Measurements from ENCODE around the gene SMG7.

Gene SMG7

GRCh38 chr1:183597656-183598347 is 125.5 kb downstream of the SMG7 start:
- H3K4me1 ChIP-seq, result no peaks in the 10 kb centered on the region
- TF ChIP-seq CTCF (IDR thresholded peaks at IDR 0.05; ENCODE audit: low read depth, low read length), result no peak
- H3K27me3 ChIP-seq, result no peaks in the 10 kb centered on the region
- no peaks in the 10 kb centered on the region for H3K36me3 ChIP-seq
- DNase-seq, result no peak
- H3K9me3 ChIP-seq, result no peaks in the 10 kb centered on the region
- no peak overlapping the region for H3K4me3 ChIP-seq (ENCODE audit: low read depth, low read length)

- Histone ChIP-seq H3K4me3 (ENCODE audit: low read depth, low read length) (no peak overlapping the region), H3K36me3 (no peaks in the 10 kb centered on the region), H3K27me3 (no peaks in the 10 kb centered on the region), H3K4me1 (no peaks in the 10 kb centered on the region), H3K9me3 (no peaks in the 10 kb centered on the region)
- TF ChIP-seq CTCF (IDR thresholded peaks at IDR 0.05; ENCODE audit: low read depth, low read length), result no peak
- DNase-seq, result no peak
These were observed 126.1 kb downstream of the SMG7 start for GRCh38 chr1:183598386-183598785.

- TF ChIP-seq CTCF (IDR thresholded peaks at IDR 0.05; ENCODE audit: low read depth, low read length), result no peak
- H3K4me1 ChIP-seq, result no peaks in the 10 kb centered on the region
- DNase-seq, result no peak
- H3K9me3 ChIP-seq, result no peaks in the 10 kb centered on the region
- no peaks in the 10 kb centered on the region for H3K27me3 ChIP-seq
- H3K36me3 ChIP-seq, result no peaks in the 10 kb centered on the region
- no peak overlapping the region for H3K4me3 ChIP-seq (ENCODE audit: low read depth, low read length)
These were observed 127.8 kb downstream of the SMG7 start for GRCh38 chr1:183600136-183600535.

GRCh38 chr1:183600634-183601033 is 128.3 kb downstream of the SMG7 start:
- no peak overlapping the region for H3K4me3 ChIP-seq (ENCODE audit: low read depth, low read length)
- DNase-seq, result no peak
- H3K9me3 ChIP-seq, result no peaks in the 10 kb centered on the region
- no peaks in the 10 kb centered on the region for H3K27me3 ChIP-seq
- no peak for TF ChIP-seq CTCF (IDR thresholded peaks at IDR 0.05; ENCODE audit: low read depth, low read length)
- no peaks in the 10 kb centered on the region for H3K4me1 ChIP-seq
- H3K36me3 ChIP-seq, result no peaks in the 10 kb centered on the region

GRCh38 chr1:183602510-183602909 is 130.2 kb downstream of the SMG7 start:
- no peak for TF ChIP-seq CTCF (IDR thresholded peaks at IDR 0.05; ENCODE audit: low read depth, low read length)
- Histone ChIP-seq H3K4me3 (ENCODE audit: low read depth, low read length) (no peak overlapping the region), H3K27me3 (no peaks in the 10 kb centered on the region), H3K9me3 (no peaks in the 10 kb centered on the region), H3K36me3 (no peaks in the 10 kb centered on the region), H3K4me1 (no peaks in the 10 kb centered on the region)
- no peak for DNase-seq
